GM19025 (cell line): ENCODE measurements around the gene TFAP2C.
"Not testable (repeated sequence)": the region's sequence is repeated elsewhere in the genome, so short reads cannot be mapped to it uniquely, and the experiment has no call there.

Experiments used
- ATAC-seq: cut with Tn5 transposase; IDR thresholded peaks from one replicate; pipeline ENCODE4 v1.9.1; 2021; ENCODE audit warnings: mild to moderate bottlenecking, low read depth, moderate library complexity; ENCODE audit not compliant: unreplicated experiment

Gene TFAP2C

DNA sequence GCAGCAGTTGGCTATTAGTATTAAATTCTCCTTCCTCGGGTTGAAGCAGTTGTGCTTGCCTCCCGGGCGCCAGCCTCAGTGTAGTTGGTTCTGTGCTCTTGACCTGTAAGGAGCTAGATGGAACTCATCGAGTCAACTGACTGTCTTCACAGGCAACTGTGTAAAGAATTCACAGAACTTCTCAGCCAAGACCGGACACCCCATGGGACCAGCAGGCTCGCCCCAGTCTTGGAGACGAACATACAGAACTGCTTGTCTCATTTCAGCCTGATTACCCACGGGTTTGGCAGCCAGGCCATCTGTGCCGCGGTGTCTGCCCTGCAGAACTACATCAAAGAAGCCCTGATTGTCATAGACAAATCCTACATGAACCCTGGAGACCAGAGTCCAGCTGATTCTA is 8.5 kb downstream of the TFAP2C start:
- no peak for ATAC-seq

DNA sequence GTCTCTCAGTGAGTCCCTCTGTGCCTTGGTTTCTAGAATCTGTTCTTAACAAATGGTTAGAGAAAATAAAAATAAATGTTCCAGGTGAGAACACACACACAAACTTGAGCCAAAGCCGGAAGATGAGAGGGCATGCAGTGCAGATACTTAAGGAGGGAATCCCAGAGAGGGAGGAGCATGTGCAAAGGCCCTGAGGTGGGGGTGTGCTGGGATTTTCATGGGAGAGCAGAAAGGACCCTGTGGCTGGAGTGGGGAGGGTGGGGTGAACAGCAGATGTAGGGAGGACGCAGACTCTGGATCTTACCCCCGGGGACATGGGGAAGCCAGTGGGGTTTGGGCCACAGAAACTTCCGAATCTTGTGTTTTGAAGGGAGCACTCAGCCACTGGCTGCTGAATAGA is 17.5 kb downstream of the TFAP2C start:
- ATAC-seq, result no peak

DNA sequence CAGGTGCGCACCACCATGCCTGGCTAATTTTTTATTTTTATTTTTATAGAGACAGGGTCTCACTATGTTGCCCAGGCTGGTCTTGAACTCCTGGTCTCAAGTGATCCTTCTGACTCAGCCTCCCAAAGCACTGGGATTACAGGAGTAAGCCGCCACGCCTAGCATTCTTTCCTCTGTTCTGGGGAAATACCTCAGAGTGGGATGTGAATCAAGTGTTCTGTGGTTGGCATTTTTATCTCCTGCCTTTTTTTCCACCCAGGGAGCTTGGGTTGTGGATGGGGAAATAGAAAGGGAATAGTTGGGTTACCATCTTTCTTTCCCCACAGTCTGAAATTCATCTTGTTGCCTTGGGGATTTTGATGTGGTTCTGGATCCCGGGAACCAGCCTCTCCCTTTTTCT is 24.1 kb downstream of the TFAP2C start:
- no peak for ATAC-seq

DNA sequence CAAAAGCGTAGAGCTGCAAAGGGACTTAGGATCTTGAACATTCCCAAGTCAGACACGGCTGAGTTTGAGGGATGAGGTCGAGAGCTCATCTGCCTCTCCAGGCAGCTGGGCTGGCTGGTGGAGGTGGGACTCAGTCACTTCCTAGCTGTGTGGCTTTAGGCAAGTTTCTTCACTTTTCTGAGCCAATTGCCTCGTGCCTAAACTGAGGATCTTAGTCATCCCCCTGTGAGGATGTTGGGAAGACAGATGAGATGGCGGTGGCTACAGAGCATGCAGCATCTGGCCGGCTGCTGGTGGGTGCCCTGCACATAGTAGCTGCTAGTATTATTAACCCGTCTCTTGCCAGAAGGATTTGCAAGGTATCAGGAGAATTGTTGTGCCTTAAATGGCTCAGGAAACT is 27.5 kb downstream of the TFAP2C start:
- no peak for ATAC-seq

DNA sequence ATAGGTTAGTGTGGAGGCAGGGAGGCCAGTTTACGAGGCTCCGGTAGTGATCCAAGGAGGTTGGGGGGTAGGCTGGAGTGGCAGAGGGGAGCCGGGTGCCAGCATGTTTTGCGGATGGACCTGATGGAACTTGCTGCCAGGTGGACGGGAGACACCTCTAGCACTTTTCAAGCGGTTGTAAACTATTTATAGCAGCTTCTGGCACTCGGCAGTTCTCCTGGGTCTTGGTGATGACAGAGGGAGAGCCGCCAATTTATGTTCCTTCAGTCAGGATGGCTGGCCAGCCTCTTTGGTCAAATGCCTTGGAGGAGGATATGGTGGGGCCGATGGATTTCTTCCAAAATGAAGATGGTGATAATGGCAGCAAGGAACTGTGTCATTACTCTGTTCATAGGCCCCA is 28.8 kb downstream of the TFAP2C start:
- ATAC-seq, result no peak

DNA sequence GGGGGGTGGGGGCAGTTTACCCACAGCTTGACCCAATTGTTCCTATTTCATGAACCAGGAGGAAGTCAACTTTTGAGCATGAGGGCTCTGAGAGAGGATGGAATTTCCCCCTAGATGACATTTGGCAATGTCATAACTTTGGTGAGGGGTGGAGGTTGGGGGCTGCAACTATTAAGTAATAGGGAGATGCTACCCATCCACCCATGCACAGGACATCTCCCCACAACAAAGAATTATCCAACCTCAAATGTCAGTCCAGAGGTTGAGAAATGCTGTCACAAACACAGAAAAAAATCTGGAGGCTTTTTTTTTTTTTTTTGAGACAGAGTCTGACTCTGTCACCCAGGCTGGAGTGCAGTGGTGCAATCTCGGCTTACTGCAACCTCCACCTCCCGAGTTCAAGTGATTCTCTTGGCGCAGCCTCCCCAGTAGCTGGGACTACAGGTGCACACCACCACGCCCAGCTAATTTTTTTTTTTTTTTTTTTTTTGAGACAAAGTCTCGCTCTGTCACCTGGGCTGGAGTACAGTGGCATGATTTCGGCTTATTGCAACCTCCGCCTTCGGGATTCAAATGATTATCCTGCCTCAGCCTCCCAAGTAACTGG is 29.3 kb downstream of the TFAP2C start:
- ATAC-seq, result not testable (repeated sequence)

DNA sequence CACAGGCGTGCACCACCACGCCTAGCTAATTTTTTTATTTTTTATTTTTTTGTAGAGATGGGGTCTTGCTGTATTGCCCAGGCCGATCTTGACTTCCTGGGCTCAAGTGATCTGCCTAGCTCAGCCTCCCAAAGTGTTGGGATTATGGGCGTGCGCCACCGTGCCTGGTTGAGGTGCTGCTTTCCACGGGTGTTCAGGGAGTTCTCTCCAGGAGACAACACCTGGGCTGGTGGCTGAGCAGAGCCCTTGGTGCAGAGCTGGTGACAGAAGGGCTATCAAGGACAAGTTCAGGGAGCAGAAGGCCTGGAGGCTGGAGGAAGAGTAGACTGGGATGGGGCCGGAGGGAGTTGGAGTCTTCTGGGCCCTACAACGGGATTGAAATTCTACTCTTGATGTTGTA is 34.6 kb downstream of the TFAP2C start:
- ATAC-seq, result no peak

DNA sequence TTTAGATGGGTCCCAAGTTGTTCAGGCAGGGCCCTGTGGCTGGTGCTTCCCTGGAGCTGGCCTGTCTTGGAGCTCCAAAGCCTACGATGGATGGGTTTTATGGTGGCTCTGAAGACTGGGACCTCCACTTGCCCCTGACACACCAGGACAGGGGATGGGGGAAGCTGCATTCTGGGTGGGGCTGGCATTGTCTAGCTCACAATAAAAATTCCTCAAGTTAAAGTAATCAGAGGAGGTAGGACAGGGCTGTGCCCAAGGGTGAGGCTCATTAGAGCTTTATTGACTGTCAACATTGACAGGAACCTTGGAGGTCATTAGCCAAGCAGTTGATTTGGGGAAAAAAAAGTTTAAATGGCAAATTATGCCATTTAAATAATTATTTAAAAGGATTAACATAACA is 35.7 kb downstream of the TFAP2C start:
- no peak for ATAC-seq

DNA sequence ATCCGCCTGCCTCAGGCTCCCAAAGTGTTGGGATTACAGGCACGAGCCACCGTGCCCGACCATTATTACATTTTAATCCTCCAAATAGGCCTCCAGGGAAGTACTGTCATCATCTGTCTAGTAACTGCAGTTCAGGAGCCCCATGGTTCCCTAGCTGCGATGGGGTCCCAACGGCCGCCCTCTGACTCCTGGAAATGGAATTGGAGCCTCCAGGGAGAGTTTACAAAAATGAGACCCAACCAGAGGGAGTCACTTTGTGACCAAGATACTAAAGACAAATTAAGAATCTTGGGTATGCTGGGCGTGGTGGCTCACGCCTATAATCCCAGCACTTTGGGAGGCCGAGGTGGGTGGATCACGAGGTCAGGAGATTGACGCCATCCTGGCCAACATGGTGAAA is 36.7 kb downstream of the TFAP2C start:
- no peak for ATAC-seq

DNA sequence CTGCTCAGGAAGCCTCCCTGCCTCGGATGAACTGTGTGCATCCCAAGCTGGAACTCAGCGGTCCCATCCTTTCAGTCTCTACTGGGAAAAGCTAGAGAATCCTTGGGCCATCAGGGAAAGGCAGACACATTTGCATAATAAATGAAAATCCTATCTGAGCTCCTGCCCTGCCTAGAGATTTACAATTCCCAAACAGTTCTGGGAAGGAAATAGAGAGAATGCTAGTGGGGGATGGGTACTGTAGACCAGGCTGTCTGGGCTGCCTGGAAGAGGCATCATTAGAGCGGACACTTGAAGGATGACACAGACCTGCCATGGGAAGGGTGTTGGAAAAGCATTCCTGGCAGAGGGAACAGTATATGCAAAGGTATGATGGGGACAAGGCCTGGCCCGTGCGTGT is 44.3 kb downstream of the TFAP2C start:
- no peak for ATAC-seq

DNA sequence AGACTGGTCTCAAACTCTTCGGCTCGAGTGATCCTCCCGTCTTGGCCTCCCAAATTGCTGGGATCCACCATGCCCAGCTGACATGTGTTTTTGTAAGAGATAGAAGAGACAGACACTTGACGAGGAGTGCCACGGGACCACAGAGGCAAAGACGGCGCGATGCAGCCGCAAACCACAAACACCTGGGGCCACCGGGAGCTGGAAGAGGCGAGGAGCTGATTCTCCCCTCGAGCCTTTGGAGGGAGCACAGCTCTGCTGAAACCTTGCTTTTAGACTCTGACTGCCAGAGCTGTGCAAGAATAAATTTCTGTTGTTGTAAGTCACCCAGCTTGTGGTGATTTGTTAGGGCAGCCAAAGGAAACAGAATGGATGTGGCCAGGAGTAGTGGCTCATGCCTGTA is 46.9 kb downstream of the TFAP2C start:
- no peak for ATAC-seq

DNA sequence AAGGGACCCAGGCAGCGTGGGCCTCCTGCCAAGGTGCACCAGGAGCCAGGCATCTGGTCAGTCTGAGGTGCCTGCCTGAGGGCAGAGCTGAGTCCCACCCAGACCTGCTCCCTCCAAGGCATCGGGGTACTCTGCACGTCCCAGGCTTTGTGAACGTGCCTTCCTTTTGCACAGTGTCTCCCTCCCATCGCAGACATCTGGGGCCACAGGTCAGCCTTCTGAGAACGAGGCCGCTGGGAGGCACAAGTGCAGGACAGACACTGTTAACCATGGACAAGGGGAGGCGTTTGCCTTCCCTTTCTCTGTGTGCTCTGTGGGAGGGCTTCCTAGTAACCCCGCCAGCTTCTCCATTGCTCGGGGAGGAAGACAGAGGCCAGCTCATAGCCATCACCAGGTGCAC is 47.6 kb downstream of the TFAP2C start:
- ATAC-seq, result no peak

DNA sequence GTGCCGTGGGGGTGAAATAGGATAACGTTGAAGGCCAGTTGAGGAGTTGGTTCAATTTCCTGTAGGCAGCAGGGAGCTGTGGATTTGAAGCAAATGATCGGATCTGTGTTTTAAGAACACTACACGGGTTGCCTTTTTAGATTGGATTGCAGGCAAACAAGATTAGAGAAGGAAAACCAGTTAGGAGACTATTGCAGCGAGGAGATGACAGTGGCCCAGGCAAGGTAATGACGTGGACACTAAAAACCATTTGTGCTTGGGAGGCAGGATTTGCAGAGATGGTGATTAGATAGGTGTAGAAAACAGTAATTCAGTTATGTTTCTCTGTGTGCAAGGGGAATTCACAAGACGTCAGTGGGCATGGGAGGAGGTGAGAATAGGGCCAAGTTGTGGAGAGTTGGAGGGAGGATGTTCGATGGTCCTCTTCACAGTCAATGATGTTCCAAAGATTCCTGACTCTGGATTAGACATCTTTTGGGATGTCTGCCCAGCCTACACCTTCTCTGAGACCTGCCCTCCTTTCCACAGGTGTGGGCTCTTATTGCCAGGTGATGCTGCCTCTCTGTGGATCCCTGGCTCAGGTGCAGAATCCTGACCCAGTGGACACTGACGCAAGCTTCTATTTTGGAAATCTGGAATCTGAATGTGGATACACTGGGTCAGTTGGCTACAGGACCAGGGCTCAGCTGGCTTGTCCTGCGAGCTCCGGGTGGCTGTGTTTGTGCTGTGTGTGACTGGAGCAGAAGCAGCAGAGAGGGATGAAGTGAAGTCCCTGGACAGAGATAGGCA is 54.2 kb downstream of the TFAP2C start:
- ATAC-seq, result no peak

DNA sequence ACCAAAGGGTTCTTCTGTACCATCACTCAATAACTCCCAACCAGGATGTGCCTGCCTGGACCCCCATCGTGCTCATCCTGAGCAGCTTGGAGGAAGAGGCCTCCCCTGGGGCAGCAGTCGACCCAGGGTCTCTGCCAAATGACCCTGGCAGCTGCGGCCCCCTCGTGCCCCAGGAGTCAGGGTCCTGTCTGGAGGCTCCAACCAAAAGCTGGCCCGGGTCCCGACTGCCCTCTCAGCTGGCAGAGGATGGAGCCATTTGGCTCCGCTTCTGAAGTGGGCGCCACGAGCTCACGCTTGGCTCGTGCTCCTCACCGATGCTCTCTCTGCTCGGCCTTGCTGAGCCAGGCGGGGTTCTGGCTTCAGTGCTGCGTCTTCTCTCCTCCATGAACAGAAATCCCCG is 56.8 kb downstream of the TFAP2C start:
- no peak for ATAC-seq

DNA sequence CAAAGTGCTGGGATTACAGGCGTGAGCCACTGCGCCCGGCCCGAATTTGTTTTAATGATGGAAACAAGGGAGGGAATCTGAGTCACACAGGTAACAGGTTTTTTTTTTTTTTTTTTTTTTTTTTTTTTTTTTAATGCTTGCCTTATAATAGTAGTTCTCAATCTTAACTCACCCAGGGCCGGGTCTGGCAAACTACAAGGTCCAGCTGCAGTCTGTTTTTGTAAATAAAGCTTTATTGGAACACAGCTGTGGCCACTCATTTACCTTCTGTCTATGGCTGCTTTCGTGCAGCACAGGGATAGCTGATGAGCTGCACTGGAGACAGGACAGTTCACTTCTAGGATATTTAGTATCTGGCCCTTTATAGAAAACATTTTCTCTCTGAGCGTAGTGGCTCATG is 58.0 kb downstream of the TFAP2C start:
- no peak for ATAC-seq

DNA sequence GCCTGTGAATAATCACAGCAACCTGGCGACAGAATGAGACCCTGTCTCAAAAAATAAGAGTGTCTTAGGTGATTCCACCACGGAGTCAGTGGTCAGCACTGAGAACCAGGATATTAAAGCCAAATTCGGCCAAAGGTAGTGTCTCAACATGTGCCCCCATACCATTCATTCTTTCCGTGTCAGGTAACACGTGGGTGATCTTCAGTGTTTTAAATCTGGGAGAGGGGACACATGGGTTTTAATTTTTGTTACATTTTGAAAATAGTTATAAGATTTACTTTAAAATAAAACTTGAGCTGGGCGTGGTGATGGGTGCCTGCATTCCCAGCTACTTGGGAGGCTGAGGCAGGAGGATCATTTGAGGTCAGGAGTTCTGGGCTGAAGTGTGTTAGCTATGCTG is 59.0 kb downstream of the TFAP2C start:
- no peak for ATAC-seq
